Measurements from ENCODE around the gene ERN1.

The ERN1 gene

DNA sequence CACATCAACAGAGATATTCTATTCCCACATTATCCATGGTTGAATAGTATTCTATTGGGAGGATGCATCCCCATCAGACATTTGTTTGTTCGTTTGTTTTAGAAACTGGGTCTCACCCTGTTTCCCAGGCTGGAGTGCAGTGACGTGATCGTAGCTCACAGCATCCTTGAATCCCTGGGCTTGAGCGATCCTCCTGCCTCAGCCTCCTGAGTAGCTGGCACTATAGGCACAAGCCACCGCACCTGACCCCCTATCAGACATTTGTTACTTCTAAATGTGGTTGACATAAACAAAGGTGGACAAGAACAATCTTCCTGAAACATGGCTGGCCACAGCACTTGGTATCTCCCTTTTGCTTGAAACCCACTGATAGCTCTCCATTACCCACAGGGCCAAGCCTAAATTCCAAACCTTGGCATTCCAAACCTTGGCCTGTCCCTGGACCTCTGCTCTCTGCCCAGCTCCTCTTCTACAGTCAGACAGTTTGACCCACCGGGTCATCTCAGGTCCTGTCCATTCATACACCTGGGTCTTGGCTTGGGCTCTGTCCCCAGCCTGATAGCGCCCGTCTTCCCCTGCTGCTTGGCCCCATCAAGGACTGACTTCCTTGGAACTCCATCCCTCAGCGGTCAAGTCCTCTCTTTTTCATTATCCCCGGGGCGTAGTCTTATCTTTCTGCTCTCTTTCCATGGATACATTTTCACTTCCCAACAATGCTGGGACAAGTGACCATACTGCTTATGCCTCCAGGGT lies 133.3 kb downstream of the ERN1 start:
- in situ Hi-C loops (cut with MboI; ENCODE audit: low sequenced_read_pairs), result no loop called here

DNA sequence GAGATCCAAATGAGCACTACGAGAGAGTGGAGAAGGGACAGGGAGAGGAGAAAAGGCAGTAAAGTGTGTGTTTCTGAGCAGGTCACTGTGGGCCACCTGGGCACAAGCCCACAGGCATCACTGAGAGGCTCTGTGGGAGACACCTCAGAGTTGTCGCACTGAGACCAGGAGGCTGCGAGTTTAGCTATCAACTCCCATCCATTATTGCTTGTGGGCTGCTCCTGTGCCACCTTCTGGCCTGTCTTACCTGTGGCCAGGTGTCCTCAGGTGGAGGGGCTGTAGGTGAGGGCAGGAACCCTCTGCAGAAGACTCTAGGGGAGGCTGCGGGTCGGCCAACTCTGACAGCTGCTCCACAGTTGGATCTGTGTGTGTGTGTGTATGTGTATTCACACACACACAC lies 134.3 kb downstream of the ERN1 start:
- in situ Hi-C loops (cut with MboI; ENCODE audit: low sequenced_read_pairs), result no loop called here

DNA sequence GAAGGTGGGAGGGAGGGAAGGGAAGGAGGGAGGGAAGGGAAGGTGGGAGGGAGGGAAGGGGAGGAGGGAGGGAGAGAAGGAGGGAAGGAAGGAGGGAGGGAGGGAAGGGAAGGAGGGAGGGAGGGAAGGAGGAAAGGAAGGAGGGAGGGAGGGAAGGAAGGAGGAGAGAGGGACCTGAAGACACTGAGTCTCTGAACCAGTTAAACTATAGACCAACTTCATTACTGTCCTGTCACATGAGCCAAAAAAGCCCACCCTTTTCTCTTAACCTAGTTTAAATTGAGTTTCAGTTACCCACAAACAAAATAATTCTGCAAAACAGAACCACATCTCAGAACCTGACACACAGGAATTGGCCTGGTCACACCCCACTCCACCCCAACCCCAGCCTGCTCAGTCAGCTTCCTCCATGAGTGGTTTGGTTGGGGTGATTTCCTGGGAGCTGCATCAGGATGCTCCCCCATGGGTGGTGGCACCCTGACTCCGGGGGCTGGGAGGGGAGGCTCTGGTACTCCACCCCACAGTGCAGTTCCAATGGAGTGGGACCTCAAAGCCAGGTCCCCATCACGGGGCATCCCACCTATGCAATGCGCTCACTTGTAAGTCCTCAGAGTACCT lies 136.5 kb downstream of the ERN1 start:
- in situ Hi-C loops (cut with MboI; ENCODE audit: low sequenced_read_pairs), result no loop called here

DNA sequence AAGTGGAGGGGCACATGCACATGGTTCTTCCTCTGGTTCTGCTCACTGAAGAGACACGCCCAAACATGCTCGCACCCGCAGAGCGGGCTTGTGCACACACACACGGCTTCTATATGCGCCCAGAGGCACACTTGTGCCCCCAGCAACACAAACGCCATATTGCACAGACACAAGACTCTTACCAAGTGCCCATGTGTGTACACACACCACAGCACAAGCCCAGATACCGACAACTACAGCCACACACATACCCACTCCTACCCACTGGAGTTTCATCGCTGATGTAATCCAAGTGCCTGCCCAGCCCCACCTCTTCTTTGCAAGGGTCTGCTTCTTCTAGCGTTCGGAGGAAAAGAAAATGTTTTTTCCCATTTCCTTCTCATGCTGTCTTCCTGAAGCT lies 138.3 kb downstream of the ERN1 start:
- in situ Hi-C loops (cut with MboI; ENCODE audit: low sequenced_read_pairs), result no loop called here

DNA sequence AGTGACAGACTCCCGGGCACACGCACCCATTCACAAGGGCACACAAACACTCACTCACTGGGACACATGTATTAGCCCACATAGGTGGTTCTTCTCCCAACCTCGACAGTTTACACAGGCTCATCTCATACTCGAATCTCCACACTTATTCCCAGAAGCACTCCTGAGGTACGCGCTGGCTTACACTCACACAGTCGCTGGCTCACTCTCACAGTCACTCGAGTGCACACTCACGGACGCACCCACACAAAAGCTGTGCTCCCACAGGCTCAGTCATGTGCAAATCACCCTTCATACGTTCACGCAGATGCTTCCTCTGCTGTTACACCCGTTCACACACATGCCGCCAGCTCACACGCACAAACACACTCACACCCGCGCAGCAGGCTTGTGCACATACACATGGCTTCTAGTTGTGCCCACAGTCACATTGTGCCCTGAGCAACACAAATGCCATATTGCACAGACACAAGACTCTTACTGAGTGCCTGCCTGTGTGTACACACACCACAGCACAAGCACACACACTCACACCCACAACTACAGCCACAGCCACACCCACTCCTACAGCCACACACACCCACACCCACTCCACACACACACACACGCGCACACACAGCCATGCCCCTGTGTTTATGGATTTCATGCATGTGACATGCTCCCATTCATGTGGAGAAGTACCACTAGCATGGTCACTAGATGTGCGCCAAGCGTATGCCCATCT lies 140.2 kb downstream of the ERN1 start:
- in situ Hi-C loops (cut with MboI; ENCODE audit: low sequenced_read_pairs), result no loop called here
